Gastroesophageal sphincter (tissue), 3 donors: Measurements from ENCODE around the gene TMEM26.

ENCODE experiments used
- CTCF ChIP-seq, 4 experiments: fragments of 200-600 bp in 2 of 4; fragments of 450-650 bp in 2 of 4; sonication (generic) in 1 of 4; IDR thresholded peaks; one replicate each; pipeline ENCODE4 v1.5.1; 2017 to 2019; ENCODE audit warnings: antibody characterized with exemption in 4 of 4, mild to moderate bottlenecking in 2 of 4, moderate library complexity in 2 of 4
- EP300 ChIP-seq: sonication (generic); formaldehyde crosslinking; IDR thresholded peaks from one replicate; pipeline ENCODE4 v1.6.1; 2017; ENCODE audit warnings: antibody characterized with exemption, mild to moderate bottlenecking
- POLR2A ChIP-seq, 2 donors: fragments of 450-650 bp; IDR thresholded peaks; one replicate each; pipeline ENCODE4 v1.6.1; 2017; ENCODE audit warnings: antibody characterized with exemption in 2 of 2, mild to moderate bottlenecking in 2 of 2, moderate library complexity in 1 of 2
- POLR2AphosphoS5 ChIP-seq: sonication (generic); formaldehyde crosslinking; IDR thresholded peaks from one replicate; pipeline ENCODE4 v1.6.1; 2017; ENCODE audit warnings: antibody characterized with exemption

DNA sequence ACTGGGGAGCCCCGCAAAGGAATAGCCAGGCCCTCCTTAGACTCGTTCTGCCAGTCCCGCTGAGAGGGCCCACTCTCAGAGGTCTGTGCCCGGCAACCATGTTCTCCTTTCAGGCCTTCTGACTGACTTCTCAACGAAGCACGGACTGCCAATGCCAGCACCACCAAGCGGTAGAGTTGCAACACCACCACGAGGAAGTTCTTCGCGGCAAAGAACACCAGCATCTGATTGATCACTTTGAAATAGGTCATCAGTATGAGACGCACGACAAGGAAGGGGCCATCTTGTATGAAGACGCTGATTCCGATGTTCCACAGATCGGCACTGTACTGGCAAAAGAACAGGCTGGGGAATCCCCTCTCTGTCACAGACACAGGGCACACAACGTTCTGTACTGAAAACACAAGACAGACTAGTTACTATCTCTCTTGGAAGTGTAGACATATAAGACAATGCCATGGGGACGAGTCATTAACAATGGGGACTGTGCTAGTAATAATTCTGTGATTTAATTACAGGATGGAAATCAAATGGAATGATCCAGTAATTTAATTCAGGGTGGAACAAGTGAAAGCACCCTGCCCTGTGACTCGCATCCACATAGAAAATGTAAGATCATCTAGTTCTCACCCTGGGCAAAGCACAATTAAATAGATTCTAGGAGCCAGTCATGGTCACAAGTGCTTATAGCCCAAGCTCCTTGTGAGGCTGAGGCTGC lies 42.7 kb downstream of the TMEM26 start:
- TF ChIP-seq CTCF (IDR thresholded peaks at IDR 0.05) (no peak), POLR2AphosphoS5 (no peak), POLR2A (IDR thresholded peaks at IDR 0.05) (no peak), EP300 (no peak)
